ENCODE measurements around the gene DZIP1.

DZIP1 gene

GRCh38 chr13:95604556-95604915, 40.0 kb downstream of the DZIP1 start:
- DNase-seq (ENCODE audit: low read depth) = peak; percentile 16
- H3K4me3 ChIP-seq (replicated peaks; ENCODE audit: low read depth, low read length) = no peak overlapping the region
- no peak for TF ChIP-seq CTCF (IDR thresholded peaks at IDR 0.05; ENCODE audit: low read length, missing control alignments)

- DNase-seq (ENCODE audit: low read depth) = peak; percentile 68
- TF ChIP-seq CTCF (IDR thresholded peaks at IDR 0.05; ENCODE audit: low read length, missing control alignments) = no peak
- H3K4me3 ChIP-seq (replicated peaks; ENCODE audit: low read depth, low read length) = no peak overlapping the region
Observed at GRCh38 chr13:95603887-95604555, 40.5 kb downstream of the DZIP1 start.

GRCh38 chr13:95601906-95602305, 42.6 kb downstream of the DZIP1 start:
- no peak for TF ChIP-seq CTCF (IDR thresholded peaks at IDR 0.05; ENCODE audit: low read length, missing control alignments)
- no peak overlapping the region for H3K4me3 ChIP-seq (replicated peaks; ENCODE audit: low read depth, low read length)
- no peak for DNase-seq (ENCODE audit: low read depth)

- no peak for TF ChIP-seq CTCF (IDR thresholded peaks at IDR 0.05; ENCODE audit: low read length, missing control alignments)
- no peak overlapping the region for H3K4me3 ChIP-seq (replicated peaks; ENCODE audit: low read depth, low read length)
- peak; percentile 16 for DNase-seq (ENCODE audit: low read depth)
Observed at GRCh38 chr13:95601216-95601615, 43.3 kb downstream of the DZIP1 start.

GRCh38 chr13:95596701-95597100, 47.8 kb downstream of the DZIP1 start:
- H3K4me3 ChIP-seq (replicated peaks; ENCODE audit: low read depth, low read length) = no peak overlapping the region
- no peak for TF ChIP-seq CTCF (IDR thresholded peaks at IDR 0.05; ENCODE audit: low read length, missing control alignments)
- no peak for DNase-seq (ENCODE audit: low read depth)

- TF ChIP-seq CTCF (IDR thresholded peaks at IDR 0.05; ENCODE audit: low read length, missing control alignments) = no peak
- DNase-seq (ENCODE audit: low read depth) = no peak
- no peak overlapping the region for H3K4me3 ChIP-seq (replicated peaks; ENCODE audit: low read depth, low read length)
Observed at GRCh38 chr13:95593462-95593861, 51.0 kb downstream of the DZIP1 start.

- peak; percentile 59 for DNase-seq (ENCODE audit: low read depth)
- TF ChIP-seq CTCF (IDR thresholded peaks at IDR 0.05; ENCODE audit: low read length, missing control alignments) = no peak
- no peak overlapping the region for H3K4me3 ChIP-seq (replicated peaks; ENCODE audit: low read depth, low read length)
Observed at GRCh38 chr13:95588721-95589120, 55.8 kb downstream of the DZIP1 start.

Data from fibroblast of pulmonary artery (primary cell).